HEK293T (cell line): ENCODE results near the gene FBLN7.

Experiments used
- ARNT ChIP-seq: fragments of 450-650 bp; IDR thresholded peaks from 2 replicates; pipeline ENCODE4 v1.6.1; 2017; ENCODE audit warnings: mild to moderate bottlenecking
- BHLHE40 ChIP-seq: fragments of 450-650 bp; IDR thresholded peaks from 2 replicates; pipeline ENCODE4 v1.6.1; 2016; ENCODE audit warnings: mild to moderate bottlenecking, moderate library complexity, borderline replicate concordance
- CTBP1 ChIP-seq: fragments of 450-650 bp; IDR thresholded peaks from 2 replicates; pipeline ENCODE4 v1.6.1; 2016; ENCODE audit warnings: borderline replicate concordance
- ELF4 ChIP-seq: fragments of 450-650 bp; IDR thresholded peaks from 2 replicates; pipeline ENCODE4 v1.6.1; 2017; ENCODE audit warnings: antibody characterized with exemption
- FOXK2 ChIP-seq: fragments of 450-650 bp; IDR thresholded peaks from 2 replicates; pipeline ENCODE4 v1.6.1; 2016; ENCODE audit warnings: mild to moderate bottlenecking
- HDGF ChIP-seq: fragments of 450-650 bp; IDR thresholded peaks from 2 replicates; pipeline ENCODE4 v1.6.1; 2017; ENCODE audit warnings: antibody characterized with exemption, borderline replicate concordance
- L3MBTL2 ChIP-seq: fragments of 450-650 bp; conservative IDR thresholded peaks from 2 replicates; pipeline ENCODE4 v1.6.1; 2016; ENCODE audit warnings: mild to moderate bottlenecking
- LEF1 ChIP-seq: fragments of 450-650 bp; IDR thresholded peaks from 2 replicates; pipeline ENCODE4 v1.6.1; 2017; ENCODE audit warnings: mild to moderate bottlenecking, borderline replicate concordance
- NFRKB ChIP-seq: fragments of 450-650 bp; IDR thresholded peaks from 2 replicates; pipeline ENCODE4 v1.6.1; 2016; ENCODE audit warnings: mild to moderate bottlenecking, moderate library complexity
- SP1 ChIP-seq: fragments of 450-650 bp; IDR thresholded peaks from 2 replicates; pipeline ENCODE4 v1.6.1; 2017
- SUZ12 ChIP-seq: fragments of 450-650 bp; IDR thresholded peaks from 2 replicates; pipeline ENCODE4 v1.6.1; 2016; ENCODE audit warnings: mild to moderate bottlenecking
- TARDBP ChIP-seq: fragments of 450-650 bp; IDR thresholded peaks from 2 replicates; pipeline ENCODE4 v1.6.1; 2016

DNA sequence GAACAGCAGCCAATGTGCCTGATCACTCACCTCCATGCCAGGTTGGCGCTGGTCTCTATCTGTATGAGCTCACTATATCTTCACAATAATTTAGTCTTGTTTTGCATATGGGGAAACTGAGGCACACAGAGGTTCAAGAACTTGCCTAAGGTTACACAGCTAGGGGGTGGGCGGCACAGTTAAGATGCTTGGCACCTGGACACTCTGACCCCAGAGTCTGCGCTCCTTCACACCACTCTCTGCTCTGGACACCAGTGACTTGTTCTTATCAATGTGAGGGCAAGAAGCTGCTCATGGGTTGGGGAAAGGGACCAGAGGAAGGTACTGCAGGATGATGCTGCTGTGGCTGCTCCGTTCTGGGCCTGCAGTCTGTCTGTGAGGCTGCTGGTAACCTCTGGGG is 27.1 kb downstream of the FBLN7 start:
- TF ChIP-seq SP1 = no peak
- TF ChIP-seq SUZ12 = no peak
- TF ChIP-seq ELF4 = no peak
- no peak for TF ChIP-seq BHLHE40
- no peak for TF ChIP-seq TARDBP
- TF ChIP-seq FOXK2 = no peak
- no peak for TF ChIP-seq CTBP1
- no peak for TF ChIP-seq ARNT
- TF ChIP-seq LEF1 = no peak
- TF ChIP-seq NFRKB = no peak
- no peak for TF ChIP-seq HDGF
- no peak for TF ChIP-seq L3MBTL2
